HG02981 (cell line): Measurements from ENCODE around the gene FAM136A.
A peak's percentile ranks its signal among the peaks of the same experiment; 100 is the strongest.
"Not testable (repeated sequence)": the region's sequence is repeated elsewhere in the genome, so short reads cannot be mapped to it uniquely, and the experiment has no call there.

ENCODE experiments used
- ATAC-seq: cut with Tn5 transposase; IDR thresholded peaks from one replicate; pipeline ENCODE4 v1.9.1; 2021; ENCODE audit warnings: mild to moderate bottlenecking, moderate library complexity; ENCODE audit not compliant: unreplicated experiment

The FAM136A gene

GRCh38 chr2:70300771-70301343, 1.0 kb downstream of the FAM136A start:
- ATAC-seq, result no peak

GRCh38 chr2:70297828-70298227, 4.0 kb downstream of the FAM136A start:
- ATAC-seq, result not testable (repeated sequence)

GRCh38 chr2:70283500-70284191, 18.2 kb downstream of the FAM136A start:
- ATAC-seq, result no peak

- no peak for ATAC-seq
Observed at GRCh38 chr2:70282439-70282838, 19.4 kb downstream of the FAM136A start.

- no peak for ATAC-seq
Observed at GRCh38 chr2:70280242-70280798, 21.5 kb downstream of the FAM136A start.

- no peak for ATAC-seq
Observed at GRCh38 chr2:70270323-70270722, 31.5 kb downstream of the FAM136A start.

GRCh38 chr2:70269422-70270302, 32.2 kb downstream of the FAM136A start:
- ATAC-seq, result not testable (repeated sequence)

GRCh38 chr2:70266925-70267324, 34.9 kb downstream of the FAM136A start:
- ATAC-seq, result not testable (repeated sequence)

- ATAC-seq, result no peak
Observed at GRCh38 chr2:70261501-70261900, 40.4 kb downstream of the FAM136A start.

- ATAC-seq, result no peak
Observed at GRCh38 chr2:70258532-70258875, 43.4 kb downstream of the FAM136A start.

- no peak for ATAC-seq
Observed at GRCh38 chr2:70255637-70256314, 46.1 kb downstream of the FAM136A start.

GRCh38 chr2:70250434-70250833, 51.4 kb downstream of the FAM136A start:
- ATAC-seq, result no peak

GRCh38 chr2:70248181-70248847, 53.6 kb downstream of the FAM136A start, which contains the start of gene TIA1:
TSS of gene TIA1 (minus strand) at chr2:70248628. CDS start at chr2:70248430, 198 bp downstream.
- peak; percentile 96 for ATAC-seq

- ATAC-seq, result no peak
Observed at GRCh38 chr2:70247364-70248180, 54.3 kb downstream of the FAM136A start.
